ENCODE measurements around the gene APRT.

GRCh38 chr16:88793251-88793954, 18.3 kb downstream of the APRT start:
- no peak for TF ChIP-seq CTCF (IDR thresholded peaks at IDR 0.05)
- no peak for TF ChIP-seq POLR2A (IDR thresholded peaks at IDR 0.05)
